Keratinocyte (primary cell): Measurements from ENCODE around the gene PLCD1.

Experiments
- EZH2 ChIP-seq: IDR thresholded peaks from one replicate; pipeline ENCODE4 v1.6.1; 2012; ENCODE audit warnings: inconsistent platforms, mild to moderate bottlenecking, low read length, moderate library complexity
- TF ChIP-seq, protein P1 (sequence below), 3 experiments: IDR thresholded peaks in 1 of 3; conservative IDR thresholded peaks in 1 of 3; optimal IDR thresholded peaks in 1 of 3; 2 replicates in 2 of 3; 3 replicates in 1 of 3; pipeline versions ENCODE3 to v1.5.1; 2011; ENCODE audit warnings: low read length in 3 of 3, mild to moderate bottlenecking in 3 of 3, moderate library complexity in 2 of 3, control low read depth in 1 of 3, inconsistent platforms in 1 of 3; ENCODE audit not compliant: insufficient read depth in 2 of 3; ENCODE audit errors: extremely low read depth in 1 of 3

DNA sequence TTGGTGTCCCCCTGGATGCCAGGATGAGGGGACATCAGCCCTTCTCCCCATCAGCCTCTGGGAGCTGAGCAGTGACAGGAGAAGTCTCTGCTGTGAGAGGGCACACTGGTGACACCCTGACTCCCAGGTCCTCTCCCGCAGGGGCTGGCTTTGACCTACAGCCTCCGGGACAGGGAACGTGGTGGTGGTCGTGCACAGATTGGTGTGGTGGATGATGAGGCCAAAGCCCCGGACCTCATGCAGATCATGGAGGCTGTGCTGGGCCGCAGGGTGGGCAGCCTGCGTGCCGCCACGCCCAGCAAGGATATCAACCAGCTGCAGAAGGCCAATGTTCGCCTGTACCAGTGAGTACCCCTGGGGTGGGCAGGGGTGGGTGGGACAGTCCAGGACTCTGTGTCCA, 32.1 kb downstream of the PLCD1 start:
- TF ChIP-seq, protein P1, sequence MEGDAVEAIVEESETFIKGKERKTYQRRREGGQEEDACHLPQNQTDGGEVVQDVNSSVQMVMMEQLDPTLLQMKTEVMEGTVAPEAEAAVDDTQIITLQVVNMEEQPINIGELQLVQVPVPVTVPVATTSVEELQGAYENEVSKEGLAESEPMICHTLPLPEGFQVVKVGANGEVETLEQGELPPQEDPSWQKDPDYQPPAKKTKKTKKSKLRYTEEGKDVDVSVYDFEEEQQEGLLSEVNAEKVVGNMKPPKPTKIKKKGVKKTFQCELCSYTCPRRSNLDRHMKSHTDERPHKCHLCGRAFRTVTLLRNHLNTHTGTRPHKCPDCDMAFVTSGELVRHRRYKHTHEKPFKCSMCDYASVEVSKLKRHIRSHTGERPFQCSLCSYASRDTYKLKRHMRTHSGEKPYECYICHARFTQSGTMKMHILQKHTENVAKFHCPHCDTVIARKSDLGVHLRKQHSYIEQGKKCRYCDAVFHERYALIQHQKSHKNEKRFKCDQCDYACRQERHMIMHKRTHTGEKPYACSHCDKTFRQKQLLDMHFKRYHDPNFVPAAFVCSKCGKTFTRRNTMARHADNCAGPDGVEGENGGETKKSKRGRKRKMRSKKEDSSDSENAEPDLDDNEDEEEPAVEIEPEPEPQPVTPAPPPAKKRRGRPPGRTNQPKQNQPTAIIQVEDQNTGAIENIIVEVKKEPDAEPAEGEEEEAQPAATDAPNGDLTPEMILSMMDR (optimal IDR thresholded peaks at IDR 0.05 in 1 of 3, IDR thresholded peaks at IDR 0.05 in 1 of 3, conservative IDR thresholded peaks at IDR 0.05 in 1 of 3; ENCODE audit: extremely low read depth in 1 of 3, insufficient read depth in 2 of 3, low read length in 3 of 3), result no peak
- no peak for TF ChIP-seq EZH2
